ENCODE results near the gene TMEM42.

The TMEM42 gene

DNA sequence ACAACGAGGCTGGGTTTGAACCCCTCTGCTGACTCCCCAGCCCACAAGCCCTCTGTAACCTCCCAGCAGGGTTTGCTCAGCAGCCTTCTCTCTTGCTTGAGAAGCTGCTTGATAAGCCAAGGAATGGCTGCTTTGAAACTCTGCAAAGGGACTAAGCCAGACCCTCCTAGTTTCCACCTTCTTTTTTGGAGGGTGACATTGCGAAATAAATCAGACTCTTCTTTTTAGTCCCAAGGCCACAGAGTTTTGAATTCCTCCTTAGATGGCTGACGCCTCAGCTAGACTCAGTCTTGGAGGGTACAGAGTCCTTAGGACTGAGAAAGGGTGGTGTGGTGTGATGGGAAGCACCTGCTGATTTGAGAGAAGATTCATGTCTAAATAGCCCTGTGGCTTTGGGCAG is 13.9 kb downstream of the TMEM42 start:
- no peak for DNase-seq

DNA sequence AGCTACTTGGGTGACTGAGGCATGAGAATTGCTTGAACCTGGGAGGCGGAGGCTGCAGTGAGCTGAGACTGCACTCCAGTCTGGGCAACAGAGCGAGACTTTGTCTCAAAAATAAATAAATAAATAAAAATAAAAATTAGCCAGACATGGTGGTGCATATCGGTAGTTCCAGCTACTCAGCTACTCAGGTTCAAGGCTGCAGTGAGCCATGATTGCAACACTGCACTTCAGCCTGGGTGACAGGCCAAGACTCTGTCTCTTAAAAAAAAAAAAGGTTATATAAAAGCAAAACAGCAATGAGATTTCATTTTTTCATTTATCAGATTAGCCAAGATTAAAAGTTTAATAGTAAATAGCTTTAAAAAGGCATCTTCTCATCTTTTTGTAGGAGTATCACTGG is 15.6 kb downstream of the TMEM42 start:
- no peak for DNase-seq

DNA sequence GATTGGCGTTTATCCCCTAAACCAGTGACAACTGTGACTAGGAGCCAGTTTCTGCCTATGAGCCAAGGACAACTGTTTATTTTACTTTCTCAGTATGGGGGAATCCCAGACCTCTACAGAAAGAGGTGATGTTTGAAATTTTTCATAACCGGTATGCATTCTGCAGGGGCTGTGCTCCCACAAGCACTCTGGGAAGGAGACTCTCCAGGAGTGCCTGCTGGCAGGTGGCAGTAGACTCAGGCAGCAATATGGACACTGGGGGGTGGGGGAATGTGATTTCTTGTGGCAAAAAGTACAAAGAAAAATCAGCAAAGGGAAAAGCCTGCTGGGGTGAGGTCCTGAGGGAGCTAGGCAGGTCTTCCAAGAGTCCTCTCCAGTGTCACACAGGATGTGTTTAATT is 18.6 kb downstream of the TMEM42 start:
- no peak for DNase-seq

DNA sequence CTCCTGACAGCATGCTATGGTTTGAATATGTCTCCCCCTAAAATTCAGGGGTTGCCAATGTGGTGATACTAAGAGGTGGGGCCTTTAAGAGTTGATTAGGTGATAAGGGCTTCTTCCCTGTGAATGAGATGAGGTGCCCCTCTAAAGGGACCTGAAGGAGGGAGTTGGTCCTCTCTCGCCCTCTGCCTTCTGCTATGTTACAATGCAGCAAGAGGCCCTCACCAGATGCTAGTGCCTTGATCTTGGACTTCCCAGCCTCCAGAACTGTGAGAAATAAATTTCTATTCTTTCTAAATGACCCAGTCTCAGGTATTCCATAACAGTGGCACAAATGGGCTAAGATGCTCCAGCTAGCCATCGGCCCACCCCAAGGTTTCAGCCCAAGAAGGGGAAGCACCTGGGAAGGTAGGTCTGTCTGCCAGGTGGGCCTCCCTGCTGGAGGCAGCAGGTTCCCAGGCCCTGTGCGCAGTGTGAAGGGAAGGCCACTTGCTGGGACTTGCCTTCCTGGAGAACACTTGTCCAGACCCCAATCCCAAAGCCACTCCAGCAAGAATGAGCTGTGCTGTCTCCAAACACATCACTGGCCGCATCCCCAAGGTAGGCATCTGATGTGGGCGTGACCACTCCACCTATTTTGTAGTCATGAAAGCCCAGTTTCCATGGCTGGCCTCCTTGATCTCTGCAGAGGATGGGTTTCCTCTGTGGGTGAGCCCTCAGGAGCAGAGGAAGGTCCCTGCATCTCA is 21.7 kb downstream of the TMEM42 start:
- no peak for DNase-seq

DNA sequence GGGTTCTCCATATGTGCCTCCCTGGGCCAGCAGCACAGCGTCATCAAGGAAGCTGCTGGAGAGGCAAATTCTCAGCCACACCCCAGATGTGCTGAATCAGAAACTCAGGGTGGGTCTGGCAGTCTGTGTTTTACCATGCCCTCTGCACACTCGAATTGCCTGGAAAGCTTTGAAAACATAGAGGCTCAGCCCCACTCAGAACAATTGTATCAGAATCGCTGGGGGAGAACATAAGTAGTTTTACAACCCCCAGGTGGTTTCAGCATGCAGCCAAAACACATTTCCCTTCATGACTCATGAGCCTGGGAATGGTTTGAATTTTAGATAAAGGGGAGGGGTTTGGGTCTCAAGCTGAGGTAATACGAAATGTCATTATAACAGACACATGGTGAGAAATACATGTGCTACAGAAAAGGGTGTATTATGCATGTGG is 22.3 kb downstream of the TMEM42 start:
- DNase-seq = no peak

DNA sequence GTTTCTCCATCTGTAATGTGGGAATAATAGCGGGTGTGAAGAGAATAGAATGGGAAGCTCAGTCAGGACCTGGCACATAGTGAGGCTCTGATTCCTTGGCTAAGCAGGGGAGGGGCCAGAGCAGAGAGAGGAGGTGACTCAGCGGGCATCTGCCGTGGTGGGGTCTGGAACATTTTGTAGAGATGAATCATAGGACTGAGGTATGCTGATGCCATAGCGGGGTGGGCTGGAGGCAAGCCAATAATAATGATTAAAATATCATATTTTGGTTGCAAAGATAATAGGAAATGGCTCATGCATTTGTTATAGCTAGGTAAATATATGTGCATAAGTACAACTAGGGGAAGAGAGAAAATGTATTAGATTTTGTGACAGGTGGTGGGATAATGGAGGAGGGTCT is 23.9 kb downstream of the TMEM42 start:
- no peak for DNase-seq

DNA sequence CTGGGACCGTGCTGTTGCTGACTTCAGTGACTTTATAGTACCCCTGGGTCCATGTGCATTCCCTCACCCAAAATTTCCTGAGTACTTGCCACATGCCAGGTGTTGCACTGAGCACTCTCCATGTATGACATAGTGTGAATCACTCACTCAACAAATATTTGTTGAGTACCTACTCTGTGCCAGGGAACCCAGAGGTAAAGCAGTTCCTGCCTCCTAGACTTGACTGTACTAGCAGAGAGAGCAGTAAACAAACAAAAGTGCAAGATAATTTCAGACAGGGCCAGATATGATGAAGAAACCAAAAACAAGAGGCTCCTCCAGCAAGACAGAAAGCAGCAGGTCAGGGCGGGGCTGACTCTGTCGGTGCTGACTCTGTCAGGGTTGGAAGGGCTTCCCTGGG is 24.8 kb downstream of the TMEM42 start:
- DNase-seq = no peak

DNA sequence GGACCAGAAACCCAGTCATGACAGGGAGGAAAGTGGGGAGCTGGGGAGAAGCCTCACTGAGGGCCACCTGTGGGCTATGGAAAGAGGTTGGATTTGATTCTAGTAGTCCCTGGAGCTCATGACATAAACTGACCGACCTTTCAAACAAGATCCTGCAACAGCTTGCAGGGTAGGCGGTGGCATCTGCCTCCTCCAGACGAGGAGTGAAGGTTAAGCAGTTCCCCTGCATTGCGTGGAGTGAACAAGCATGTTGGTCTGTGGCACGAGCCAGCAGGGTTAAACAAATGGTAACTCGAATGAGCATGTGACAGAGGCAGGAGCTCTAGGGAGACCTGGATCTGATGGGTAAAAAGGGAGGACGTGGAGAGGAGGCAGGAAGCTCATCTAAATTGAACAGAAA is 25.4 kb downstream of the TMEM42 start:
- DNase-seq = no peak

DNA sequence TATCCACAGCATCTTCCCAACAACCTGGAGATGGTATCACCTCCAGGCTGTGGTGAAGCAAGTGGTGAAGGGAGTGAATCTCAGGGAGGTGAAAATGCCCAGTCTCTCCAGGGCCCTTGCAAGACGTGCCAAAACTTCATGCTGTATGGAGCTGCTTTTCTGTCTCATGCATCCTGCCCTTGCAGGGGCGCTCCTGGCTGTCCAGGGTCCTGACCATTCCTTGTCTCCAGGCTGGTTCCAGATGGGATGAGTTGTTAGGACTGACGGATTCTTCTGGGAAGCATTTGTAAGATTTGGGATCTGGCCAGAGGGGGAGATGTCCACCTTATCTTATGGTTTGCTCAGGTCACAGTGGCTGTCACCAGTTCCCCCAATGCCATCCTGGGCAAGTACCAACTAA is 28.5 kb downstream of the TMEM42 start:
- DNase-seq = no peak

DNA sequence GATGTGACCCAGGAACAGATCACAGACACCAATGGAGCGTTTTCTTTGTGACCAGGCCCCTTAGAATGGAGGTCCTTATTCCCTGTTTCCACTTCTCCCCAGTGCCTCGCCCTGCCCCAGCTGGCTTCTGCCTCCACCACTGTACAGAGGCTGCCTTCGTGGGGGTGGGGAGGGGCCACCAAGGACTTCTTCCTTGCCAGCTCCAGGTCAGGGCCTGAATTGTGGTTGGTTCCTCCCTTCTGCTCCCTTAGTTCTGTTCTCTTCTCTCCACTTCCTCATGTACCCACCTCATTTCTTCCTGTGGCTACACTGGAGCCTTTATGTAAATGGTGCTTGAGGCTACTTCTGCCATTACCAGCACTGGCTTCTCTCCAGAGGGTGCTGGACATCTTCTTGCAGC is 29.1 kb downstream of the TMEM42 start:
- DNase-seq = no peak

DNA sequence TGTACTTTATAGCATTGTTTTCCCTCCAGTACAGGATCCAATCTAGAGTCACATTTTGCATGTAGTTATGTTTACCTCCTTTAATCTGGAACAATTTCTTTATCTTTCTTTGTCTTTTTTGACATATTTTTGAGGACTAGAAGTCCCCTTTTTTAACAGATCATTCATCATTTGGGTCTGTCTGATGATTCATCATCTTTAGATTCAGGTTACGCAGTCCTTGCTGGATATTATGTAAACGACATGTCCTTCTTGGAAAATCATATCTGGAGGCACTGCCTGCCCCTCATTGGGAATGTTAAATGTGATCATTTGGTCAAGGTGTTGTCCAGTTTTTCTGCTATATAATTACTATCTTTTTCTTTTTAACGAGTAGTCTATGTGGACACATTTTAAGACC is 31.0 kb downstream of the TMEM42 start:
- no peak for DNase-seq

DNA sequence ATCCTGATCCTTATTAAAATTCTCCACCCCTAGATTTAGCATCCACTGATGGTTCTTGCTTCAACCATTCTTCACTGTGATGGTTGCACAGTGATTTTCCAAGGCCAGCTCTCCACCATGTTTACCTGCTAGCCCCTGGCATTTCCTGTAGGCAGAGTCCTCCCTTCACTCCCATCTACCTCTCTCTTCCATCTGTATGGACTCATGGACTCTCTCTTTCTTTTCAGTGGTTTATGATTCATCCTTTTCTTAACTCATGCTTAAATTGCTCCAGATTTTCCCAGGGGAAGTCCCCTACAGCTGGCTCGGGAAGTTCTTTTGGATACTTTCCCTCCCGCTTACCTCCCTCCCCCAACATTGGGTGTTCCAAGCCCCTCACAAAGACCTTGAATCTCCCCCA is 31.4 kb downstream of the TMEM42 start:
- no peak for DNase-seq

DNA sequence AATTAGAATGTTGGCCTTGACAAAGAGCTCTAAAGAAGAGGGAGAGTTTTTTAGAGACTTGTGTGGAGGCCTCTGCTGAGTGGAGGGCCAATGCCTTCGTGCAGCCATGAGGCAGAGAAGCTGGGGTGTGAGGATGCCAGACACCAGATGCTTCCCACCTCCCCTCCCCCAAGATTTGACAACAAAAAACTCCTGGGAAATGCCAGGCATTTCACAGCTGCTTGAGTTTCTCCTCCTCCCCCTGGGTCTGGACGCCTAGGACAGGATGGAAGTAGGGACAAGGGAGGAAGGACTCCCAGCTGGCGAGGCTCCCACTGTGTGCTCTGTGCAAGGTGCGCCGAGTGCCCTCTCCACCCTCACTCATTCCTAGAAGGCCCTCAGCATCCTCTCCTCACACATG is 32.8 kb downstream of the TMEM42 start:
- no peak for DNase-seq

DNA sequence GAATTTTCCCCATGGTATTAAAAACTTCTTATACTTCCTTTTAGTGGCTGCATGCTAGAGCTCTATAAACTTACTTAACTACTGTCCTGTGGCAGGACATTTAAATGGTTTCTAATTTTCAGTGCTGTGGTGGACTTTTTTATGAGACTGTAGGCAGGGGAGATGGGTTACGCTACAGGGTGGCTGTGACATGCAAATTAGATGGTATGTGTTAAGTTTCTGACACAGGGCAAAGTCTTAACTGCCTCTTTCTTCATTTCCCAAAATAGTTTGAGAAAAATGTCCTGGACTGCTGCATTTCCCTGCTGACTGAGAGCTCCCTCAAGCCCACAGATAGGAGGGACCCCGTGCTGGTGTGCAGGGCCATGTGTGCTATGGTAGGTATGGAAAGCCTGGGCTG is 34.7 kb downstream of the TMEM42 start:
- DNase-seq = no peak

DNA sequence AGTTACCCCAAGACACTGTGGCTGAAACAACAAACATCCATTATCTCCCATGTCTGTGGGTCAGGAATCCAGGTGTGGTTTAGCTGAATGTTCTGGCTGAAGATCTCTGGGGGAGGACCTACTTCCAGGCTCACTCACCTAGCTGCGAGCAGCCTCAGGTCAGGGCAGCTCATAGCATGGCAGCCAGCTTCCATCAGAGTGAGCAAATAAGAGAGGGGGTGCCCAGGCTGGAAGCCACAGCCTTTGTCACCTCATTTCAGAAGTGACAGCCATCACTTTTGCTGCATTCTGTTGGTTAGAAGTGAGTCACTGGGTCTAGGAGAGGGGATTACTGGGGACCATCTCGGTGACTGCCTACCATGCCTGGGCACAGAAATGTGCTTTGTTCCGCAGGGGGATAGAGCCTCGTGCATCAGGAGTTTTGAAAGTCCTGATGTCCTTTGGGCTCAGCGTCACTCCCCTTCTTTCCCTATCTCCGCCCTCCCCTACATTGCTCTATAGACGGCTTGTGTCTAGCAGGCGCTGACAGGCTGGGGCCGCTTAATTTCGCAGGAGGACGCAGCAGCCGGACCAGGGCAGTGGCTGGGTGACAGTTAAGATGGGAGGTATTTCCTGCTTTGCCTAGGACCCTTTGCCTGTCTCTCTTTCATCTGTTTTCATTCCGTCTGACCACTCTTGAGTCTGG is 38.1 kb downstream of the TMEM42 start:
- DNase-seq = no peak

DNA sequence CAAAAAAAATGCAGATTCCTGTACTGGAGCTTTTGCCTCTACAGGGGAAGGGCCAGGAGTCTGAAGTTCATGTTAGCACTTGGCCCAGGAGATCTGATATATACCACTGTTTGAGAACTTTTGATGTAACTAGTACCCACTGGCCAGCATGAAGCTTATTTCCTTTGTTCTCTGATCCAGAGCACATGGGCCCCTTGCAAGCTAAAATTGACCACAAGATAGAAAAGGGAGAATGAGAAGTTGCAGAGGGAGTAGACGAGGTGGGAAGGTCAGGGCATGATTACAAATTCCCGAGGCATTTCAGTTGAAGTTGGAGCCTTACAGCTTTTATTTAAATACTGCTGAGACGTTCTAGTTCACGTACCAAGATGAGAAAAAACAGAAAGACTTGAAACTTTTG is 40.9 kb downstream of the TMEM42 start:
- no peak for DNase-seq

DNA sequence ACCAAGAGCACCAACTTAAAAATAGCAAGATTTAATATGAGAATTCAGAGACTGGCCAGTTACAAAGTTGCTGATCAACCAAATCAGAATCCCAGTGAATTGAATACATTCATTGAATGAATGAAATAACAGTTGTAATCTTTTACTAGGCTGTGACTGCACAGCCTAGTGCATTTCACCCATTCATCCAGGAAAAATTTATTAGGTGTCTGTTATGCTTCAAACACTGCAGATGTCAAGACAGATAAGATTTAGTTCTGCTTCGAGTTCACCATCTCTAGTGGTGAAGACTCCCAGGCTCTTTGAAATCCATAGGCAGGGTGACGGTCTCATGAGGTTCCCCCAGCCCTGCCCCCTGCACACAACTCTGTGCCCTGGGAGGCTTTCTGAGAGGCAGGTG is 41.6 kb downstream of the TMEM42 start:
- no peak for DNase-seq

DNA sequence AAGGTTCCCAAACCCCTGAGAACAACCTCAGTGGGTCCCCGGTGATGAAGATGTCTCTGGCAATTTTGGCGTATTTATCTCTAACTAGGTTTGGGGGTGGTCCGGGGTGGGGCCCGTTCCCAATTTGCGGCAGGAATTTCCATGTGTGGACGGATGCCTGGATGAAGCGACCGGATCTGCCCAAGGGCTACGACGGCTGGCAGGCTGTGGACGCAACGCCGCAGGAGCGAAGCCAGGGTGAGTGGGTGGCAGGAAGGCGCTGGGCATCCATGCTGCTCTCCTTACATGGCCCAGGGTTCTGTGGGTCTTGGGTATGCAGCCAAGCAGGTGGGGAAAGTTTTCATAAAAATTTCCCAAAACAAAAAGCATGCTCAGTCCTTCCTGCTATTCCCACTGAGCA is 42.0 kb downstream of the TMEM42 start:
- DNase-seq = no peak

DNA sequence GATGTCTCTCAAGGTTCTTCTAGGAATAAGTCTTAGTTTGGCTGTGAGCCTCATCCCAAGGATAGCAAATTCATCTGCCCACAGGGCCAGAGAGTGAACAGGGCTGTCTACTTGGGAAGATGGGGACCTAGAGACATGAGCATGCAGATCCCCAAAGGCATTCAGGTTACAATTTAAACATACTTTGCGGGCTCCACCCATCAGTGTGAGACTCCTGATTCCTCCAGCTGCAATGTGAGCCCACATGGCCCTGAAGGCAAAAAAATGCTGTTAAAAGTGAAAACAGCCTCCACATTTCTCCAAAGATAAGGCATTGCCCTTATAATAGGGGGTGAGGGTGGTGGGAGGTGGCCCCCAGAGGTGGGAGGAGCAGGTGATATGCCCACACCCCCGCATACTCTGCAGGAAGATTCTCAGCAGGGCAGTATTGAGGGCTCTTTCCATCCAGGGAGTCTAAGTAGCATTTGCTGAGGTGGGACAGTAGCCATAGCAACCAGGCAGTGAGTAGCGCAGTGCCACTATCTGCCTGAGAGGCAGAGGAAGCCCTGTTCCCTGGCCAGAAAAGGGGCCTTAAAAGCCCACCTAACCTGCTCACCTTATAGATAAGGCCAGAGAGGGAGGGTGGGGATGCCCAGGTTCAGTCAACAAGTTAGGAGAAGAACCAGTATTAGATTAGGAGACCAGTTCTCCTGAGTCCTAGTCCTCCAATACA is 43.9 kb downstream of the TMEM42 start:
- DNase-seq = no peak

DNA sequence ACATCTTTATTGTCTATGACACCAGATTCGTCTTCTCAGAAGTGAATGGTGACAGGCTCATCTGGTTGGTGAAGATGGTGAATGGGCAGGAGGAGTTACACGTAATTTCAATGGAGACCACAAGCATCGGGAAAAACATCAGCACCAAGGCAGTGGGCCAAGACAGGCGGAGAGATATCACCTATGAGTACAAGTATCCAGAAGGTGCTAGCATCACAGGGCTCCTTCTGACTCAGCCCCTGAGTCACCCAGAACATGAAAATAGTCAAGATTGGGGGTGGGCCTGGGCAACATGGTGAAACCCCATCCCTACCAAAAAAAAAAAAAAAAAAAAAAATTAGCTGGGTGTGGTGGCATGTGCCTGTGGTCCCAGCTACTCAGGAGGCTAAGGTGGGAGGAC is 45.3 kb downstream of the TMEM42 start:
- DNase-seq = no peak

DNA sequence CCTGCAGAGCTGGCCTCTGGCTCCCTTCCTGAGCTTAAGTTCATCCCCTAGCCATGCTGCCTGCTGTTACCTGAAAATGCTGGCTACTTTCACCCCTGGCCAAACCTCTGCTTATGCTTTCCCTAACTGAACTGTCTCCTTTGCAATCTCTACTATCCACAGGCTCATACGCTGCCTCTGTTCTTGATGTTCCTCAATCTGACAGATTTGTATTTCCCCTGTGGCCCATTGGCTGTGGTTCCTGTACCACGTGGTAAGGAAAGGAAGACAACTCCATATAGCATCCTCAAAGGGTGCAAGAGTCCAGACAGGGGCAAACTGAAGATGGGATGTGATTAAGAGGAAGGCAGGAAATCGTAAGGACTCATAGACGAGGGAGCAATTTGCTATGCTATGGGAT is 45.9 kb downstream of the TMEM42 start:
- no peak for DNase-seq

DNA sequence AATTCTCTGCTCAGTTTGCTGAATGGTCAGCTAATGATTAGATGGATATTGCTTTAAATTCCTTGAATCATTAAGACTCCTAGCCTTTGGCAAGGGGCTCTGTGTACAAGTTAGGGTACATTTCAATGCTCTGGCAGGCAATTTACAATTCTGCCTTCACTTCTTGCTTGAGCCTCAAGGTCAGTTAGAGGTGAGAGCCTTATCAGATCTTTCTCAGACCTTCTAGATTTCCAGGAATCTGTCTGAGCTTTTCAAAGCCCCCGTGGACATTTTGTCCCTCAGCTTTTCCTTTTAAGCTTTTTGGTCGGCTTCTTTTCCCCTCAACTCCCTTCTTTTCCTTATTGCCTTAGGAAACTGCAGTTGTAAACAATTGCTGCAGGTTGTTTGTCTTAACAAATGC is 47.4 kb downstream of the TMEM42 start:
- no peak for DNase-seq

DNA sequence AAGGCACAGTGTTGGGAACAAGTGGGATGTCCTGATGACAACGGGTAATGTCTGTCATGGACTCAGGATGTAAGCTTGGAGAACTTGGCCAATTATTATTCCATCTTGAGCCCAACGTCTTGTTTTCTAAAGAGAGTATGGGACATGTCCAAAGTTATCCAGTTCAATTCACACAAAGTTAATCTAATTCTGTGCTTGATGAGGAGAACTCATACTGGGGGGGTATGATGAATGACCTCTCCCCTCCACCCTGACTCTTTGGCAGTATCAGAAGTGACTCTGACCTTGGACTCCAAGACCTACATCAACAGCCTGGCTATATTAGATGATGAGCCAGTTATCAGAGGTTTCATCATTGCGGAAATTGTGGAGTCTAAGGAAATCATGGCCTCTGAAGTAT is 49.0 kb downstream of the TMEM42 start:
- DNase-seq = no peak

DNA sequence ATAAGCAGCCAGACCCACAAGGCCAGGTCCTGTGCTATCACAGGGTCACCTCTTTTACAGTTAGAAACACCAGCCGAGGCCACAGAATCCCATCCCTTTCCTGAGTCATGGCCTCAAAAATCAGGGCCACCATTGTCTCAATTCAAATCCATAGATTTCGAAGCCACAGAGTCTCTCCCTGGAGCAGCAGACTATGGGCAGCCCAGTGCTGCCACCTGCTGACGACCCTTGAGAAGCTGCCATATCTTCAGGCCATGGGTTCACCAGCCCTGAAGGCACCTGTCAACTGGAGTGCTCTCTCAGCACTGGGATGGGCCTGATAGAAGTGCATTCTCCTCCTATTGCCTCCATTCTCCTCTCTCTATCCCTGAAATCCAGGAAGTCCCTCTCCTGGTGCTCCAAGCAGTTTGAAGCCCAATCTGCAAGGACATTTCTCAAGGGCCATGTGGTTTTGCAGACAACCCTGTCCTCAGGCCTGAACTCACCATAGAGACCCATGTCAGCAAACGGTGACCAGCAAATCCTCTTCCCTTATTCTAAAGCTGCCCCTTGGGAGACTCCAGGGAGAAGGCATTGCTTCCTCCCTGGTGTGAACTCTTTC is 52.3 kb downstream of the TMEM42 start:
- peak; percentile 63 for DNase-seq

Measured in CD4-positive, alpha-beta T cell treated with Interleukin-21 for 1 hour (primary cell).